Cerebellar nuclear complex (tissue), 1 donor: Measurements from ENCODE around the gene OR2F2.

Source experiments
- DNase-seq, 2 experiments: peaks; one replicate each; lab custom pipeline; 2025; lab: John Stamatoyannopoulos, UW

Gene OR2F2

DNA sequence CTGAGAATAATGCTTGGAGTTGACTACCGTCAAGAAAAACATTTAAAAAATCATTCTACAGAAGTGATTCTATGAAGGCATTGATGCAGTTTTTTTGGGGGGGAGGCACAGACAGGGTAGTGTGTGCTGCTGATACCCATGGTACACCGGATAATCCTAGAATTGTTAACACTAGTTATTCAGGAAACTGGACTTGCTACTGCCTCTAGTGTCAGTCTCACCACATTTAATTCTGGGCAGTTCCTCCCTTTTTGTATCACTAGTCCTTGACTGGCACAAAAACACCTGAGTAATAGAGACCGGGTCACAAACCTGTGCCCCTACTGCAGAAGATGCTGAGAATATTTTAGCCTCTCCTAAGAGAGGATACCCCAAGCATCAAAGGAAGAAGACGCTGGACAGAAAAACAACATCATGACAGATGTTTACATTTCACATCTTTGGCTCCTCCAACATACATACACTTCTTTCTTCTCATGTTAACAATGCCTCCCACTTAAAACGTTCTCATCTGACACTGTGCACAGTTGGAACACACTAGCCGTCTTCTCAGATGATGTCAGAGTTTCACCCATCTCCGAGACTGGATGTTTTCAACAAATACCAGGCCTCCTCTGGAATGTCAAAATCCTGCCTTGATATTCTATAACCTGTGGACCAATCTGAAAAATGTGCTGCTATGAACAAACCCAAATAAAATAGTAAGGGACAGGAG is 19.9 kb upstream of the OR2F2 start:
- DNase-seq = no peak

GRCh38 chr7:143924851-143925250 is 10.2 kb upstream of the OR2F2 start:
- no peak for DNase-seq

DNA sequence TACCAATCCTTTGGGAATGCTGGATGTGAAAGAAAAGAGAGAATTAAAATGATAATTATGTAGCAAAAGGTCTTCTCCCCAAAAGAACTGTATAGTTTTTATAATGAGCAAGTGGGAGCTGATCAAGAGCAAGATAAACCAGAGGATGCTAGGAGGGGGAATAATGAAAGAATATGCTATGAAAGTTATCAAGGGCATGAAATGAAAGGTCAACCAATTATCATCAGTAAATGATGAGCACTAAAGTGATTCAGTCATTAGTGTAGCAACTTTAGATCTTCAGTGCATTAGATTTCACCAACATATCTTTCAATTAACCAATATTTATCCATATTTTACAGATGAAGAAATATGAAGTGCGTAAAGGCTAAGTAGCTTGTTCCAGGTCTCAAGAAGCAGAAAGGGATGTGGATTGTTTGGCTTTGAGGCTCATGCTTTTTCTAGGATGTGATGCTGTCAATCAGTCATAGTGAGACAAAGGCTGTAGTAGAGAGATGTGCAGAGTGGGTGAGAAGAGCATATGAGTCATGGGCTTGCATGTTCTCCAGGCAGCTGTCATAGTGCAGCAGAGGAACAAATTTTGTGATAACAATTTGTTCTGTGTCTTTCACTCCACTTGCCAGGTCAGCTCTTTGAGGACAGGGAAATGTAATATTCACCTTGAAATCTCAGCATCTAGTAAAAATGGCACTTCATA is 5.7 kb upstream of the OR2F2 start:
- DNase-seq = no peak

DNA sequence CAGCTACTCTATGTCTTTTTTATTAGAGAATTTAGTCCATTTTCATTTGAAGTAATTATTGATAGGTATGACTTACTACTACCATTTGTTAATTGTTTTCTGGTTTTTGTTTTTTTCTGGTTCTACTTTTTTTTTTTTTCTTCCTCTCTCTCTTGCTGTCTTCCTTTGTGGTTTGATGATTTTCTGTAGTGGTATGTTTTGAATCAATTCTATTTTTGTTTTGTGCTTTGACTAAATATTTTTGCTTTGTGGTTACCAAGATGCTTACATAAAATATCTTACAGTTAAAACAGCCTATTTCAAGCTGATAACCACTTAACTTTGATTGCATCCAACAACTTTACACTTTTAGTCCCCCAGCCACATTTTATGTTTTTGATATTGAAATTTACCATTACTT is 3.3 kb upstream of the OR2F2 start:
- DNase-seq = no peak

- DNase-seq = no peak
These were observed 1.3 kb downstream of the OR2F2 start for GRCh38 chr7:143936087-143937009.

- DNase-seq = no peak
These were observed 3.6 kb downstream of the OR2F2 start for GRCh38 chr7:143938379-143939243.

- no peak for DNase-seq
These were observed 10.4 kb downstream of the OR2F2 start for GRCh38 chr7:143945423-143945822.

DNA sequence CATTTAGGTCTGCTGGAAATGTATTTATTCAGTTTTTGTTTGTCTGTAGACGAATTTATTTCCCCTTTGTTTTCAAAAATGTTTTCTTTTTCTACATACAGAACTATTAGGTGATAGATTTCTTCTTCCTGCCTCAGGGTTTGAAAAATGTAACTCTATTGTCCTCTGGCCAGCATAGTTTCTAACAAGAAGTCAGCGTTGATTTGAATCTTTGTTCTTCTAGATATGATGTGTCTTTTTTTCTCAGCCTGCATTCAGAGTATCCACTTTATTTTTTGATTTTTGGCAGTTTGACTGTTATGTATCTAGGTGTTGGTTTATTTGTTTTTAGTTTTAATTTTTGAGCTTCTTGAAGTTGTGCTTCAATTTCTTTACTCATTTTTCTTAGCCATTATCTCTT is 12.1 kb downstream of the OR2F2 start:
- no peak for DNase-seq

DNA sequence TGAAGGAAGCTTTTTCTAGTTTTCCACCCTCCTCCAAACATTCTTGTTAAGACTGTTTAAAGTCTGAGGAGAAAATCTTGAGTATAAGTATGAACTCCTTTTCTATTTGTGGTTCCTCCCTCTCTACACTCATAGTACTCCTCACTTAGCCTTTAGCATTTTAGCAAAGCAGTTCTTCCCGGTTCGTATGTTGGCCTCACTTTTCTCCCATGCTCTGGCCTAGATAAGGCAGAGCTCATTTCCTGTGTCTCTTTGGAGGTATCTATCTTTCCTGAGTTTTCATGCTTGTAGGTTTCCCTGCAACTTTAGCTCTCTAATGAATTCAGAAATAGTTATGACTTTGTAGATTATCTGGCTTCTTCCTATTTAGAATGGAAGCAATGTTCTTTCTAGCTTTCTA is 13.7 kb downstream of the OR2F2 start:
- DNase-seq = no peak

DNA sequence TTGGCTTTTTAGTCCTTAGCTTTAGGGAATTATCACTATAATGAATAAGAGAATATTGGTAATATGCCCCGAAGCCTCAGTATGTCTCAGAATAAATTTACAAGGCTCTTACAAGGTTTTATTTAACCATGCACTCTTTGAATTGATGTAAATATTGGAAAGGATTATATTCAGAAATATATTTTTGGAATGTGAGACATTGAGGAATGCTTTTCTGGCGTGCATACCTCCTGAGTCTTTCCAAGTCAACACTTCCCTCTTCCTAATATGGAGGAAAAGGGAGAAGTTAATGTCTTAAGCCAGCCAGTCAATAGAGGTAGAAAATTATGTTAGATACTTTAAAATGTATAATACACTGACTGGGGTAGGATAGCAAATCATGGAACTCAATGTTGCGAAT is 18.4 kb downstream of the OR2F2 start:
- no peak for DNase-seq

- DNase-seq = no peak
These were observed 19.1 kb downstream of the OR2F2 start for GRCh38 chr7:143954135-143954534.

GRCh38 chr7:143954544-143954943 is 19.5 kb downstream of the OR2F2 start, which contains the start of gene OR2F1:
OR2F1 (plus strand) TSS chr7:143954844; CDS start chr7:143959971, 5,127 bp downstream.
- DNase-seq = no peak

- no peak for DNase-seq
These were observed 23.7 kb downstream of the OR2F2 start for GRCh38 chr7:143958781-143959180.

GRCh38 chr7:143960813-143961610 is 26.0 kb downstream of the OR2F2 start:
- DNase-seq = no peak

DNA sequence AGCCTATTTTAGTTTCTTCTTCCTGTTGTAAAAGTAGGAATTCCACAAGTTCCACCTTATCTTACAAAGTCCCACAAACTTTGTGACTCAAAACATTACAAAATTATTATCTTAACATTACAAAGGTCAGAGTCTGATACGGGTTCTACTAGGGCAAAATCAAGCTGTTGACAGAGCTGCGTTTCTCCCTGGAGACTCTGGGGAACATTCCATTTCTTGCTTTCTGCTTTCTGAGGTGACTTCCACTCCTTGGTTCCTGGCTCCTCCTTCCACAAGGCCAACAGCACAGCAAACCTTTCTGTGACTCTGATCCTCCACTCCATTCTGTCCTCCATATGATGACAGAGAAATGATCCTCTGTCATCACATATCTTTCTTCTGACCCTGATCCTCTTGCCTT is 30.2 kb downstream of the OR2F2 start:
- DNase-seq = no peak

DNA sequence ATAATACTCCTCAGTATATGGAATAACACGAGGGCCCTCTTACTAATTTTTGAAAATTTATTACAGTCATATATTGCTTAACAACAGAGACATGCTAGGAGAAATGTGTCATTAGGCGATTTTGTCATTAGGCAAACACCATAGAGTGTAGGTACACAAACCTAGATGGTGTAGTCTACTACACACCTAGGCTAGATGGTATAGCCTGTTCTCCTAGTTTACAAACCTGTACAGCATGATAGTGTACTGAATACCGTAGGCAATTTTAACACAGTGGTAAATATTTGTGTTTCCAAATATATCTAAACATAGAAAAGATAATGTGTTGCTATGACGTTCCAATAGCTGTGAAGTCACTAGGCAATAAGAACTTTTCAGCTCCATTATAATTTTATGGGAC is 32.4 kb downstream of the OR2F2 start:
- DNase-seq = no peak

DNA sequence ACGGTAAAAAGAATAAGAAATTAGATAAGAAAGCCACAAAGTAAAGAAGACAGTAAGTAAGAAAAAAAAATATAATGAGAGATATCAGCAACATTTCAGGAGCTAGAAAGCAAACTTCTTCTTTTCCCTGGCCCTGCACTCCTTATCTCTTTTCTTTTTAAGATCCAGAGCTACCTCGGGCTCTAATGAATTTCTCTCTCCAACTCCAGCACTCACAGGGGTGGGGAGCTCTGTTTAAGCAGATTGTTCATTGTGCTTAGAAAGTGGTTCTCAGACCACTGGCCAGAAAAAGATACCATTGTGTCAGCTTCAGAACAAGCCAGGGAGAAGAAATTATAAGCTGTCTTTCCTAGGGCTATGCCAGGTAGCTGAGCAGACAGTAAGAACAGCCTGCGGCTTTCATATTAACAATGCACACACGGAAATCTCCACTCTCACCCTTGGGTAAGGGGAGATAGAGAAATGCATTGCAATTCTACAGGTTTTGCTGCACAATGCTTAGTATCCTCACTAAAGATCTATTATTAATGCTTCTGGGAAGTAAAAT is 38.9 kb downstream of the OR2F2 start:
- no peak for DNase-seq

DNA sequence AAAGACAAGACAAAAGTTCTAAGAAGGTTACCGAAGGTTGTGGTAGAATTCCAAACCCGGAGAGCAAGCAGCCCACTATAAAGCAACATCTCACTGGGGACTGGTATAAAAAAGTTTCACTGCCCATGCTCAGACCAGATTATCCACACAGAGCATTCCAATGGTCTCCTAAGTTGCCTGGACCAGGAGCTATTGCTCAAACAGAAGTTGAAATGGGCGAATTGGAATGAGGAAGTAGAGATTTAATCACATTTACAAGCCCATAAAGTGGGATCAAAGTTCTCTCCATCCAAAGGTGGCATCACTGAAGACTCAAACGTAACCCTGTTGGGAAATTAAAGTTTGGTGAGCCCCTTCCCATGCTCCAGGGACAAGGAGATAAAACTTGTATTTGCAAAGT is 39.4 kb downstream of the OR2F2 start:
- DNase-seq = no peak

GRCh38 chr7:143975617-143976016 is 40.6 kb downstream of the OR2F2 start:
- DNase-seq = no peak

GRCh38 chr7:143978585-143978984 is 43.6 kb downstream of the OR2F2 start:
- no peak for DNase-seq
